Heart left ventricle (tissue), 13 donors: ENCODE results near the gene SNX3.

Experiments used
- CTCF ChIP-seq, 12 donors: fragments of 200-600 bp; sonication (generic) in 4 of 12; IDR thresholded peaks; one replicate each; pipeline versions ENCODE4 v1.5.0 to v1.8.0; 2018 to 2022; ENCODE audit warnings: antibody characterized with exemption in 12 of 12, mild to moderate bottlenecking in 5 of 12
- POLR2A ChIP-seq, 2 donors: fragments of 450-650 bp; IDR thresholded peaks; one replicate each; pipeline ENCODE4 v1.6.1; 2017; ENCODE audit warnings: antibody characterized with exemption in 2 of 2, mild to moderate bottlenecking in 2 of 2, moderate library complexity in 2 of 2
- donor health status: ischemic (EF 13 %, LVEDD 7.1; RV severe dilation, severe dysfunction).
- donor health status: DM: no; HTN: yes; CAD: no.
- donor health status: DM: no; HTN: no; CAD: no.
- donor health status: ischemic (EF 25% LVEDD 6.9; RV normal size, moderate dysfunction).
- donor health status: ischemic (EF 25% LVEDD 5.7; RV mildly dilated, moderate dysfunction).
- donor health status: ischemic (EF 35%, LVEDD 5.7; RV mildly dilated, moderate dysfunction).
- donor health status: nonischemic (EF 11% LVEDD 7.7; RV severe dilation, severe dysfunction).
- donor health status: DM: yes; HTN: yes; CAD: no.
- donor health status: PGD.
- donor health status: ischemic (EF 29% LVEDD 5.4; RV normal size, mild dysfunction).
- donor health status: nonischemic (EF 23%, LVEDD 6.1; RV moderate dilation, normal function).

GRCh38 chr6:108163267-108163643 is 97.6 kb downstream of the SNX3 start:
- no peak for TF ChIP-seq CTCF (IDR thresholded peaks at IDR 0.05)
- no peak for TF ChIP-seq POLR2A (IDR thresholded peaks at IDR 0.05)
